HG03066 (cell line): ENCODE data around the gene PIGQ.

Experiments
- ATAC-seq: cut with Tn5 transposase; IDR thresholded peaks from one replicate; pipeline ENCODE4 v1.9.1; 2021; ENCODE audit warnings: low read depth; ENCODE audit not compliant: unreplicated experiment

The PIGQ gene

DNA sequence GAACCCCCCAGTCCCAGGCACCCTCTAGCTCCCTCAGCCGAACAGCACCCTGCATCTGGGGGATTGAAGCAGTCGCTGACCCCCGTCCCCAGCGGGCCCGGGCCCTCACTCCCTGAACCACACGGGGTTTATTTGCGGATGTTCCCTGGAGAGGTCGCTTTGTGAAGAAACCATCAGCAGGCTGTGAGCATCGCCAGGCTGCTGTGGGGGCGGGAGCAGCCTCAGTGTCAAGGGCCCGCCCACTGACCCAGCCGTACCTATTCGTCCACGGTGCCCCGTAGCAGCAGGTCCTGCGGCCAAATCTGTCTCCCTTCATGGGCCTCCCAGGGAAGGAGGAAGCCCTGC lies 13.7 kb downstream of the PIGQ start:
- ATAC-seq: no peak

DNA sequence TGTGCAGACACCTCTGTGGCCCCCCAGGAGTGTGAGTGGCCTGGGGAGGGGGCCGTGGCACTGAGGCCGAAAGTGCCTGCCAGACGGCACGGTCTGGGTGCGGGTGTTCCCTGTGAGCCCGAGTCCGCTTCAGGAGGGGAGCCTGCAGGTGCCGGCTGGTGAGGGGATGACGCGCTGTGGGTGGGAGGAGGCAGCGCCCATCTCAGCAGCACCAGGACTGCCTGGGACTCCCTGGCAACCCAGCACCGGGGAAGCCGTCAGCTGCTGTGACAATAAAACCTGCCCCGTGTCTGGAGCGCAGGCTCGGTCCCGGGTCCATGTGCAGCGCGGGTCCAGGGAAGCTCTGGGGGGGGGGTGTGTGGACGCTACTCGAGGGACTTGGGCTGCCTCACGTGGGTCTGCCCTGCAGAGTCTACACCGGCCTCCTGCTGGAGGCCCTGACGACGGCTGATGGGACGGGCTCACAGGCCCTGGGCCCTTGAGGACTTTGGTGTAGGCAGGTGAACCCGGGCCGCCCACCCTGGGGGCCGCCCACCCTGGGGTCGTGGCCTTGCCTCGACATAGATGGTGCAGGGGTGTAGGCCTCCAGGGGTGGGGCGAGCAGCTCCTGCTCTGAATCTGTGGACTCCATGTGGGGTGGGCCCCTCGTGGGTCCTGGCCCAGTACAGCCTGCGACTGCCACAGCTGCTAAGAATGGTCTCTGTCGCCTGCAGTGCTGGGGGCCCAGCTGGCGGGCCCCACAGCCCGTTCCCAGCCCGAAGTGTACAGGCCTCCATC lies 14.2 kb downstream of the PIGQ start:
- no peak for ATAC-seq

DNA sequence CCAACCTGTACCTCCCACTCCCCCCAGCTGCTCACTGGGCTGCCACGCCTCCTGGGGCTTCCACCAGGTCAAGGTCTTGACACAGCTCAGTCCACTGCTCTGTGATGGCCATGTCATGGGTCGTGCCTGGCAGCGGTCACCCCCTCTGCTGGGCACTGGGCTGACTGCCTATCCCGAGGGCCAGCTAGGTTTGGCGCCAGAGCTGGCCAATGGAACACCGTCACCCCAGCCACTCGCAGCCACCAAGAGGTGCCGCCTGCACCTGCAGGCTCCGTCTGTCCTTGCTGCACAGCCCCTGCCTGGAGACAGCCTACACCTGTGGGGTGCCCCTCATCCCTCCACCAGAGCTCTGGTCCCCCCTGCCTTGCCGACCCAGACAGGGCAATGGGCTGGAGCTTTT lies 15.6 kb downstream of the PIGQ start:
- no peak for ATAC-seq

DNA sequence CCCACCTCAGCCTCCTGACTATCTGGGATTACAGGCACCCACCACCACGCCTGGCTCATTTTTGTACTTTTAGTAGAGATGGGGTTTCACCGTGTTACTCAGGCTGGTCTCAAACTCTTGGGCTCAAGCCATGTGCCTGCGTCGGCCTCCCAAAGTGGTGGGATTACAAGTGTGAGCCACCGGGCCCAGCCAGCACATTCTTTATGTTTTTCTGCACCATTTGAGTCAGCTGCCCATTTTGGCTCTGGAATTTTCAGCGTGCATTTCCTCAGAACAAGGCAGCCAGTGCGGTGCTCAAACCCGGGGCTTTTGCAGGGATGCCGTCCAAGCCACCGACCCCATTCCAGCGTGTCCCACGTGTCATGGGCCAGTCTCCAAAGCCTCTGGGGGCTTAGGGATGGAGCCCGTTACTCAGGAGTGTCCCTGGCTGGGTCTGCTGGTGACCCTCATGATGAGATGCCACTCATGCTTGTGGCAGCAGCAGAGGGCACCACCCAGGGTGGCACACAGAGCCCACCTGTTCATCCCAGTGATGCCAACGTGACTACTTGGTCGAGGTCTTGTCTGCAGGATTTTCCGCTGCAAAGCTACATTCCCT lies 16.4 kb downstream of the PIGQ start:
- ATAC-seq: no peak

DNA sequence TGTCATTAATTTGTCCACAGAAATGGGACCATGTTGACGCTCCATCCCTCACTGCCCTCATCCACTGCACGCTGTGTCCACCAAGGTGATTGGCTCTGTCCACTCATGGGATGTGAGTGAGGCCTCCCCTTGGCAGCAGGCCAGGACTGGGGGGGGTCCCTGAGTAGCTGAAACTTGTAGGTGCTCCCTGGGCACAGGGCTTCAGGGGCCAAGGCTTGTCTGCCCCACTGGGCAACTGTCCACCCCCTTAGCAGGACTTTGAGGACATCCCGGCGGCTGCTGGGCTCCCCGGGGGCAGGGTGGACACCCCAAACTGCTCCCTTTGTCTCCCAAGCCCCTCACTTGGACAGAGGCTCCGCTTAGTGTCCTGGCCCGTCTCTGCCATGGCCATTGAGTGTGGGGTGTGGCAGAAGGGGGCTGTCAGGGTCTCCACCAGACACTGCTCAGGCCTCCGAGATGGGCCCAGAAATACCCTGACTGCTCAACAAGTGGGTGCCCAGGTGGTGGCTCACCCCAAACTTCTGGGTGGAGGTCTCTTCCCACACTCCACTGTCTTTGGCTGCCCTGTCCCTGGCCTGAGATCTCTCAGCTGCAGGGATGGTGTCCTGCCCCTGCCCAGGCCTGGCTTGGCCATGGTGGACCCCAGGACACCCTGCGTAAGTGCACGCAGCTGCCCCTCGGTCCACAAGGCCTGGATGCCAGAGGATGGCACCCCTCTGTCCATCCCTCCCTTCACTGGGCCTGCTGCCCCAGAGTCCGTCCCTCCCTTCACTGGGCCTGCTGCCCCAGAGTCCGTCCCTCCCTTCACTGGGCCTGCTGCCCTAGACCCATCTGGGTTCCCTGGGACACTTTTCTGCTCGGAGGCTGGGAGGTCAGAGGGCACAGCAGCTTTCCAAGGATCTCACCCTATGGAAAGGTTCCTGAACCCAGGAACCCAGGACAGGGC lies 17.1 kb downstream of the PIGQ start:
- no peak for ATAC-seq

DNA sequence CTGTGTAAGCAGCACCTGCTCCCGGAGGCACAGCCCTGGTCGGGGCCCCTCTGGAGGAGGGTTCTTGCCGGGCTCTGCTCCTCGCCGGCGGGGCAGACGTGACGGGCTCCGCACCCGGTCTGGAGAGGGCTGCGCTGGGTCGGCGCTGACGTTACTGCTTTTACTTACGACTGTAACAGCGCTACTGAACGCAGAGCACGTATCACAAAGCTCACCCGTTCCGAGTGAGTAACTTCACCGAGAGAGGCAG lies 18.8 kb downstream of the PIGQ start:
- peak; percentile 5 for ATAC-seq

DNA sequence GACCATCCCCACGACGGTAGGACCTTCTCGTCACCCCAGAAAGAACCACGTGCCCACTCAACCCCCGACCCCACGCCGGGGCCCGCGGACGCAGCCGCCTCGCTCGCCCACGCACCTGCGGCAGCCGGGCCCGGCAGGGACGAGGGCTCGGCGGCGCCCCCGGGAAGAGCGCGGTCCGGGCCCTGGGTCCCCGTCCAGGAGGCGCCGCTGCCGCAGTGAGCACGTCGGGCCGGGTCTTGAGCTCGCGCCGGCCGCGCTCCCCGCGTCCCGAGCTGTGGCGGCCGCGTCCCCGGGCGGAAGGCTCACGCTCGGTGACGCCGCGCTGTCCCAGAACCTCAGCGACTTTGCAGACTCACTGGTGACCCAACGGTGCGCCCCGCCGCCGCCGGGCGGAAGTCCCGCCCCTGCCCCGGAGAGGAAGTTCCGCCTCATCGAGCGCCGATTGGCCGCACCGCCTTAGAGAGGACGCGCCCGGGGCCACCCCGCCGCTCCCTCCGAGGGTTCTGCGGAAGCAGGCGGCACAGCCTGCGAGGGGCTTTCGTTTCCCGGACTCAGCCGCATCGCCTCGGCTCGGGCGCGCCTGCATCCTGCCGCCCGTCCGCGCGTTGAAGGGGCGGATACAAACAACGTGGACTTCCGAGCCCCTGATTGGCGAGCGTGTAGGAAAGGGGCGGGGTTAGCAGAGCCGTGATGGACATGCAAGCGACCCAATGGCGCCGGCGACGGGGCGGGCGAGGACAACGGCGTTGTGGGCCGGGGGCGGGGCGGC lies 19.3 kb downstream of the PIGQ start:
- peak; percentile 71 for ATAC-seq

DNA sequence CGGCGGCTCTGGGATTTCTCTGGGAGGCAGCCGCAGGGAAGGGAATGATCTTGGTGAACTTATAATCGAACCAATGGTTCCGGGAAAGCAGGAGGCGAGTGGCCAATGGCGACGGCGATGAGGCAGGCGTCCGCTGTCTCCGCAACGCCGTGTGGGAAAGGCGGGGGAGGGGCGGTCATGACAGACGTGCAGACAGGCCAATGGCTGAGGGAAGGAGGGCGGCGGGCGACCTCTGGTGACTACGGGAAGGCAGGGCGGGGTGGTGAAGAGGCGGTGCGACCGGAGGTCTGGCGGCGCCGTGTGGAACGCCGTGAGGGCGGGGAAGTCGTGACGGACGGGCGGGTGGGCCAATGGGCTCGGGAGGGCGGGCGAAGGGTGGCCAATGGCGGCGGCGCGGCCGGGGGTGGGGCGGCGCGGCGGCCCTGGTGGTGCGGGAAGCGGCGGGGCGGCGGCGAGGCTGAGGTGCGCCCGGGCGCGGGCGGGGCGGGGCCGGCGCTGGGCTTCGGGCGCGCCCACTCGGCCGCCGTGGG lies 20.0 kb downstream of the PIGQ start, which contains the start of gene RAB40C:
Gene RAB40C (plus strand): TSS at position 409 of the 530 bp plus-strand sequence. CDS start 226 bp downstream, outside the sequence.
- peak; percentile 71 for ATAC-seq

DNA sequence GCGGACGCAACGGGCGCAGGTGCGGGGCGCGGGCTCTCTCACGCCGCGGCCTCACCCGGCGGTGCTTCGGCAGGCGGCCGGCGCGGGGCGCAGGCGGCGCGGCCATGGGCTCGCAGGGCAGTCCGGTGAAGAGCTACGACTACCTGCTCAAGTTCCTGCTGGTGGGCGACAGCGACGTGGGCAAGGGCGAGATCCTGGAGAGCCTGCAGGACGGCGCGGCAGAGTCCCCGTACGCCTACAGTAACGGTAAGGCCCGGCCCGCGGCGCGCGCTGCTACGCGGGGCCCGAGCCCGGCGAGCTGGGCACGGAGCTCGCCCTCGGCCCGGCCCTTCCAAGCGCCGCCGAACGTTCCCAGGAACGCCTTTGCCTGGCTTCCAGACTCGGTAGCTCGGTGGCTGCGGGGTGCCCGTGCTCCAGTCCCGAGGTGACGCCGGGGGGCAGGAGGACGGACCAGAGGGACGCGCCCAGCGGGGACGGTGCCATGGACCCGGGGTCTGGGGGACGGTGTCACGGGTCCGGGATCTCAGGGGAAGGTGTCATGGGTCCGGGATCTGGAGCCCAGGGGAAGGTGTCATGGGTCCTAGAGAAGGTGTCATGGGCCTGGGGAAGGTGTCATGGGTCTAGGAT lies 20.5 kb downstream of the PIGQ start:
- peak; percentile 2 for ATAC-seq

DNA sequence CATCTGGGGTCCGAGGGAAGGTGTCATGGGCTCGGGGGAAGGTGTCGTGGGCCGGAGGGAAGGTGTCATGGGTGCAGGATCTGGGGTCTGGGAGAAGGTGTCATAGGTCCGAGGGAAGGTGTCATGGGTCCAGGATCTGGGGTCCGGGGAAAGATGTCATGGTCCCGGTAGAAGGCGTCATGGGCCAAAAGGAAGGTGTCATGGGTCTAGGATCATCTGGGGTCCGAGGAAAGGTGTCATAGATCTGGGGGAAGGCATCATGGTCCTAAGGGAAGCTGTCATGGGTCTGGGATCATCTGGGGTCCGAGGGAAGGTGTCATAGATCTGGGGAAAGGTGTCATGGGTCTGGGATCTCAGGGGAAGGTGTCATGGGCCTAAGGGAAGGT lies 21.0 kb downstream of the PIGQ start:
- no peak for ATAC-seq

DNA sequence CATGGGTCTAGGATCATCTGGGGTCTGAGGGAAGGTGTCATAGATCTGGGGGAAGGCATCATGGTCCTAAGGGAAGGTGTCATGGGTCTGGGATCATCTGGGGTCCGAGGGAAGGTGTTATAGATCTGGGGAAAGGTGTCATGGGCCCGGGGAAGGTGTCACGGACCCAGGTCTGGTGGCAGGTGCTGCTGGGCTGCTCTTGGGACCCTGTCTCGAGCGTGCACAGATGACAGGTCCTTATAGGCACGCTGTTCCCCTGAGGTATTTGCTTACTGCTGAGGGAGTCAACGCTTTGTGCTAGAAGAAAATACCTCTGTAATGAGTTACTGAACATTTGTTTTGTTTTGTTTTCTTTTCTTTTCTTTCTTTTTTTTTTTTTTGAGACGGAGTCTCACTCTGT lies 21.5 kb downstream of the PIGQ start:
- no peak for ATAC-seq

DNA sequence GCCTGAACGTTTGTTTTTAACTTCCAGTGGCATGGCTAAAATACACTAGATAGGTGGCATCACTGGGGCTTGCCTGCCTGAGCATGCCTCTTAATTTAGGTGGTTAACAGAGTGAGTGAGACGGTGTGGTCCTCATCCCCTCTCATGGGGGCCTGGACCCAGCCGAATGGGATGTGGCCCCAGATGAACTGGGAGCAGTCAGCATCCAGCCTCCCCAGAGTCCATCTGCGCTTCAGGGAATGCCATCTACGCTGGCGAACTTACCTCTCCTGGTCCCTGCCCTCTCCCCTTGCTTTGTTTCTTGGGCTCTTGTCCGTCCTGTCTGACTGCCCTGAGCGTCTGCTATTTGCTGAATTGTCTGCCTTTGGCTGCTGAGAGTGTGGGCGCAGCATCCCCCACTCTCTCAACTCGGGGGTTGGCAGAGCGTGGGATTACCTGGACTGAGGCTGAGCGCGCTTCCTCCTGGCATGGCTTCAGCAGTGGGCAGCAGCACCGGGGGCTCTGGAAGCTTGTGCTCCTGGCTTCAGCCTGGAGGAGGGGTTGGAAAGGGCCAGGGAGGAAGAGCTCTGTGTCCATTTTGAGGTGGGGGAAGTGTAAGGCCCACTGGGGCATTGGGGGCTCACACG lies 22.2 kb downstream of the PIGQ start:
- ATAC-seq: no peak

DNA sequence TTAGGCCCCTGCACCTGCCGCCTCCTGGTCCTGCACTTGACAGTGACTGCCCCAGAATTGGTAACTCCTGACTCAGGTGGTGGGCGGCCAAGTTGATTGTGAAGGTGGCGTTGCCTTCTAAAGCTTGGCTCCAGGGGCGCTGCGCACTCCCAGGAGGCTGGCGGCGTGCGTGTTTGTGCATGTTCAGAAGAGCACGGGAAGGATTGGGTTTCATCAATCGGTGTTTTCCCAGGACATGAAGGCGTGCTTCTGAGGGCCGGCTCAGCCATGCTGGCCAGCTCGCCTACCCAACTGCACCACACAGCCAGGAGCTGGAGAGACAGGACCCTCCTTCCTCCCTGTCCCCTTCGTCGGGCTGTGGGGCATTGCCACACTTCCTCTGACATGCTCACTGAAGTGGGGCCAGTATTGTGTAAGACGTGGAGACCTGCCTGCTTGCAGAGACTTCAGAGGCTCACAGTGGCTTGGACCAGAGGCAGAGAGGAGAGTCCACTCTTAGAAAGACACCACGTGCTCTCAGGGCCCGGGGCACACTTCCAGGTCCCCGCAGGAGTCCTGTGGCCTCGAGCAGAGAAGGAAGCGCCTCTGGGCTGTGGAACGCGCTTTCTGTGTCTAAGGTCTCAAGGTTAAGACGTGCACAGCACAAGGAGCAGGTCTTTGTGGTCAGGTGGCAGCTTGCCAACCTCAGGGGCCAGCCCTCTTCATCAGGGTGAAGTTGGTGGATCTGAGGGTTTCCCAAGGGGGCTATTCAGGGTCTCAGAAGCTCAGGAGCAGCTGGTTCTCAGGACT lies 22.9 kb downstream of the PIGQ start:
- no peak for ATAC-seq

DNA sequence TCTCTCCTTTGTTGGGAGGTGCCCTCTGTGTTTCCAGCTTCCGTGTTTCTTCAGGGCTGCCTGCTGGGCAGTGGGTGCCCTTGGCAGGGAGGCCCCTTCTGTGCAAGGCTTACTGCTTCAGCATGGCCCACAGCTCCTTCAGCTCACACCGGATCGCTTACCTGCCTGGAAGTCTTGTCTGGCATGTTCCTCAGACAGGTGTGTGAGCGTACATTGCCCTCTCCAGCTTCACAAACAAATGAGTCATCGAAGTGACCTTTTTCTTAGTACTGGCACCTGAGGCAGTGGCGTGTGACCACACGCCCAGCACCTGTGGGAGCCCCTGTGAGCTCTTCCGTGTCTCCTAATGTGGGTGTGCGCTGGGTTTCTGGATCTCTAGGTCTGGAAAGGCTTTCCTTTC lies 23.6 kb downstream of the PIGQ start:
- ATAC-seq: no peak

DNA sequence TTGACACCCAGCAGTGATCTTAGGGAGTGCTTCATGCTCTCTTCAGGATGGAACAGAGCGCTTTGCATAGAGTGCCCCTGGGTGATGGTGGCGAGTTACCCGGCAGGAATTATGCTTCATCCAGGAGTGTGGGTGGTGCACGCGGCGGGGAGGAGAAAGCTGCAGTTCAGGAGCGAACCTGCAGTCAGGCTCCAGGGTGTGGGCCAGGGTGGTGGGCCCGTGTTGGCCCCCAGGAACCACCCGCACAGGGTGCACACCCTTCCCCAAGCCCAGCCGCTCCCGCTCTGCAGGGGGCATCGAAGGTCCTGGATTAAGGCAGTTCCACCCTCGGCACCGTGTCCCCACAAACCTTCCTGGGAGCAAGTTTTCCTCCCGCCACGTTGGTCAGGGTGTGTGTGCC lies 24.0 kb downstream of the PIGQ start:
- no peak for ATAC-seq

DNA sequence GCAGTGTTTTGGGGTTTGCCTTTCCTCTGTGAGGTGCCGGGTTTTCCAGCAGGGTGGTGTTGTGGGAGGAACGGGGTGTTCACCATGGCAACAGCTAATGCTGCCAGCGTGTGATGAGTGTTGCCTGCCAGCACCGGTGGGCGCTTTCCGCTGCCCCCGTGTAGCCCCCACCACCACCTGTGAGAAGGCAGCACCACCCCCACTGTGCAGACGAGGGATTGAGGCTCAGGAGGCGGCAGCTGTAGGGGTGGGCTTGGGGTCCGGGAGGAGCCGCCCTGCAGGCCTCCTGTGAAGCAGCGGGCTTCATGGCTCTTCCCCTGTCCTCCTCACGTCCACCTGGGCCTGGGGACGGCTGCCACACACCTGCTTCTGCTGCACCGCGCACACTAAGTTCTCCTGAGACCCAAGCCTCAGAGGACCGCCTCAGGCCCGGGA lies 25.3 kb downstream of the PIGQ start:
- no peak for ATAC-seq

DNA sequence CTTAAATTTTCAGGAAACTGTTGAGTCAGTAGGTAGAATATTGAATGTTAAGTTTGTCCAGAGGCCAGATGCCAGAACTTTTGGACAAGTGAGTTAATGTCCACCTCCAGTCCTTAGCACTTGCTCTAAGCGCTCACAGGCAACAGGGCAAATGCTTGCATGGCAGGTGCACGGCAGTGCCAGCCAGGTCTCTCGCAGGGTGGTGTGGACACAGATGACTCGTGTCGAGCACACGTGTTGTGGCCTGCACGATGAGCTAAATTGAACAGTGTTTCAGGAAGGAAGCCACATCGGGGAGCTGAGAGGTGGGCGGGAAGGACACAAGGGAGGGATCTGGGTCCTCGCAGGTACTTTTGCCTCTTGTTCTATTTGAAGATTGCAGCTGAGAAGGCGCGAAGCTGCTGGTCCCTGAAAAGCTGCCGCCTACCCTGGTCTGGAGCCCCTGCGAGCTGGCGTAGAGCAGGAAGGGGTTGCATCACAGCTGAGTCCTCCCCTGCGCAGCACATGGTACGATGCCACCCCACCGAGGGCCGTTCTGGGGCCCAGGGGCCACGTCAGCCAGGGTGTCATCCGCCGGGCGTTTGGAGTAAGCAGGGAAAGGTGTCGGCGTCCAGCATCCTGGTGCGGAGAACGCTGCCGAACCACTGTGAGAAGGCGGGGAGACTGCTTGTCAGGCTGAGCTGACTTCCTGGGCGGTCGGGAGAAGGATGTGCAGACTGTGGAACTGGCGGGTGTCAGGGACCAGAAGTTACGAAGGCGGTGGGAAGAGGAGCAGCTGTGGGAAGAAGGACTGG lies 26.4 kb downstream of the PIGQ start:
- no peak for ATAC-seq

DNA sequence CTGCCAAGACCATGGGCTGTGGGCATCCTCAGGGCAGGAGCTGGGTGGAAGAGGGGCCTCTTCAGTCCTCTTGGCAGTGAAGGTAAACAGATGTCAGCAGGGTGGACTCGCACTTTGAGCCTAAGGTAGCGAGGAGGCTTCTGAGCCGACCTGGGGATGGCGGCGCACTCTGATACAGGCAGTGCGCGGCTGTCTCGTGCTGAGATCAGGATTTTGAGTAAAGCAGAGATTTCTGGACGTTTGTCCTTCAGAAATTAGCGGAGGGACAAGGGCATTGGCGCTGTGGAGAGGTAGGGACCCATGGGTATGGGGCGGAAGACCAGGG lies 26.9 kb downstream of the PIGQ start:
- no peak for ATAC-seq
